ENCODE measurements around the gene SVOP.

The SVOP gene

DNA sequence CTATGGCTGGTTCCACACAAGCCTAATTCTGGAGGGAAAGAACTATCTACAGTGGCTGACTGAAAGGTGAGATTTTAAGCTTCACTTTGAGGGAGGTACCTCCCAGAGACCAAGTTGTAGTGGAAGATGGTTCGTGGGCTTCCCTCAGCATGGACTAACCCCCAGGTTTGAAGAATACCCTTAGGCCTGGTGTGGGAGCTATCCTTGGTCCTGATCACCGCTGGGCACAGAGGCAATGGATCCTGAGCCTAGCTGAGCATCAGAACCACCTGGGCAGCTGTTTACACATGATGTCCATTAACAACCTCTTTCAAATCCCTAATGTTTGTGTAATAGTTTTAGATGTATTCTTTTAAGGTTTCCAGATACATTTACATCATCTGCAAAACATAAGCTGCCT, 130.7 kb downstream of the SVOP start:
- Histone ChIP-seq H3K4me2 (ENCODE audit: low read length) (no peak overlapping the region), H3K79me2 (ENCODE audit: low read length) (no peaks in the 10 kb centered on the region), H3K4me3 (ENCODE audit: low read length) (no peak overlapping the region), H3K27me3 (ENCODE audit: low read depth, low read length) (peaks cover 45% of the 10 kb centered on the region), H3K27ac (ENCODE audit: low read length) (no peak overlapping the region), H2AFZ (ENCODE audit: low read depth, low read length) (no peak overlapping the region), H3K9me3 (ENCODE audit: insufficient read depth, low read length) (no peaks in the 10 kb centered on the region), H3K4me1 (ENCODE audit: low read length) (no peaks in the 10 kb centered on the region), H3K36me3 (replicated peaks; ENCODE audit: low read depth, low read length) (no peaks in the 10 kb centered on the region), H4K20me1 (ENCODE audit: insufficient read depth, low read length) (no peaks in the 10 kb centered on the region), H3K9ac (ENCODE audit: low read length) (no peak overlapping the region)
- no peak for TF ChIP-seq EZH2phosphoT487 (IDR thresholded peaks at IDR 0.05; ENCODE audit: low read depth)
- TF ChIP-seq, protein P1, sequence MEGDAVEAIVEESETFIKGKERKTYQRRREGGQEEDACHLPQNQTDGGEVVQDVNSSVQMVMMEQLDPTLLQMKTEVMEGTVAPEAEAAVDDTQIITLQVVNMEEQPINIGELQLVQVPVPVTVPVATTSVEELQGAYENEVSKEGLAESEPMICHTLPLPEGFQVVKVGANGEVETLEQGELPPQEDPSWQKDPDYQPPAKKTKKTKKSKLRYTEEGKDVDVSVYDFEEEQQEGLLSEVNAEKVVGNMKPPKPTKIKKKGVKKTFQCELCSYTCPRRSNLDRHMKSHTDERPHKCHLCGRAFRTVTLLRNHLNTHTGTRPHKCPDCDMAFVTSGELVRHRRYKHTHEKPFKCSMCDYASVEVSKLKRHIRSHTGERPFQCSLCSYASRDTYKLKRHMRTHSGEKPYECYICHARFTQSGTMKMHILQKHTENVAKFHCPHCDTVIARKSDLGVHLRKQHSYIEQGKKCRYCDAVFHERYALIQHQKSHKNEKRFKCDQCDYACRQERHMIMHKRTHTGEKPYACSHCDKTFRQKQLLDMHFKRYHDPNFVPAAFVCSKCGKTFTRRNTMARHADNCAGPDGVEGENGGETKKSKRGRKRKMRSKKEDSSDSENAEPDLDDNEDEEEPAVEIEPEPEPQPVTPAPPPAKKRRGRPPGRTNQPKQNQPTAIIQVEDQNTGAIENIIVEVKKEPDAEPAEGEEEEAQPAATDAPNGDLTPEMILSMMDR (IDR thresholded peaks at IDR 0.05; ENCODE audit: low read depth, low read length), result no peak

DNA sequence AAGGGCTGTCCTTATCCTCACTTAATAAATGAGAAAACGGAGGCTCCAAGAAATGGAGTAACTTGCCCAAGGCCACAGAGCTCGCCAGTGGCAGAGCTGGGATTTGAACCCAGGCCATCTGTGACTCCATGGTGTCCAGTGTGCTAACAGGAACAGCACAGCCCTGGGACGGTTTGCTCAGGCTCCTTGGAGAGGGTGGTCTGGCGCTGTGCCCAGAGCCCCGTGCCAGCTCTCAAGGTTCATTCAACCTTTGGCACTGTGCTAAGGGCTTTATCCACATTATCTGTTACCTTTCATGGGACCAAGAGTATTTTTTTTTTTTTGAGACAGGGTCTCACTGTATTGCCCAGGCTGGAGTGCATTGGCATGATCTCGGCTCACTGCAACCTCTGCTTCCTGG, 132.8 kb downstream of the SVOP start:
- Histone ChIP-seq H3K9me3 (ENCODE audit: insufficient read depth, low read length) (no peaks in the 10 kb centered on the region), H3K36me3 (replicated peaks; ENCODE audit: low read depth, low read length) (no peaks in the 10 kb centered on the region), H3K4me1 (ENCODE audit: low read length) (no peaks in the 10 kb centered on the region), H3K4me2 (ENCODE audit: low read length) (no peak overlapping the region), H3K79me2 (ENCODE audit: low read length) (no peaks in the 10 kb centered on the region), H3K27me3 (ENCODE audit: low read depth, low read length) (peaks cover 51% of the 10 kb centered on the region), H3K9ac (ENCODE audit: low read length) (no peak overlapping the region), H3K4me3 (ENCODE audit: low read length) (no peak overlapping the region), H3K27ac (ENCODE audit: low read length) (no peak overlapping the region), H2AFZ (ENCODE audit: low read depth, low read length) (no peak overlapping the region), H4K20me1 (ENCODE audit: insufficient read depth, low read length) (no peaks in the 10 kb centered on the region)
- no peak for TF ChIP-seq EZH2phosphoT487 (IDR thresholded peaks at IDR 0.05; ENCODE audit: low read depth)
- TF ChIP-seq, protein P1 (IDR thresholded peaks at IDR 0.05; ENCODE audit: low read depth, low read length), result no peak

DNA sequence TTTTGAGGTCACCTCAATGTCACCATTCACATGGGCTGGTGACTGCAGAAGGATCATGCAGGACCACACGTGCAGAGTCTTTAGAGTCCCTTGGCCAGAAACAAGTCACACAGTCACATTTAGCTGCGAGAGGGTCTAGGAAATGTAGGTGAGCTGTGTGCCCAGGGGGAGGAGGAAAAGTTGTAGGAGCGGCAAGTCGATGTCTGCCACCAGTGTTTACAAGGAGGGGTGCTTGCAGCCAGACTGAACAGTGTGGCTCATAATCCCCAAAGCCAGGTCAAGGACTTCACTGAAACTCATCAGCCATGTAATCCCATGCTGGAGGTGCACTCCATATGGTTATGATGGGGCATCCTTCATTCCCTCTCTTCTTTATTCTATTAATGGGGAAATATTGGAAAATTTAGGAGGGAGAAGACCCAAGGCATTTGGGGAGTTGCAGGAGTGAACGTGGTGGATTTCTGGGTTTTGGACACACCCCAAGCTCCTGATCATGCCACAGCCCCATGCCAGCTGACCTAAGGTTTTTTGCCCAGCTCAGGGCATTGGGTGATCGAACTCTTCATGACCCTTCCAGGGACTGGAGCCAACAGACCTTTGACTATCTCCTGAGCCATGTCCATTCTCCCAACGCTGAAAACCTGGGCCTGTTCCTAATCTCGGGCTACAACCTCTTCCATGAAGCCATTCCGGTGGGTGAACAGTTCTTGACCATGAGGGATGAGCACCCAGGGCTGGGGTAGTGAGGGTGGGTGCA, 133.8 kb downstream of the SVOP start:
- Histone ChIP-seq H3K9me3 (ENCODE audit: insufficient read depth, low read length) (no peaks in the 10 kb centered on the region), H3K36me3 (replicated peaks; ENCODE audit: low read depth, low read length) (no peaks in the 10 kb centered on the region), H3K79me2 (ENCODE audit: low read length) (no peaks in the 10 kb centered on the region), H3K4me3 (ENCODE audit: low read length) (no peak overlapping the region), H2AFZ (ENCODE audit: low read depth, low read length) (no peak overlapping the region), H3K4me1 (ENCODE audit: low read length) (no peaks in the 10 kb centered on the region), H3K27me3 (ENCODE audit: low read depth, low read length) (peaks cover 60% of the 10 kb centered on the region), H3K27ac (ENCODE audit: low read length) (no peak overlapping the region), H3K9ac (ENCODE audit: low read length) (no peak overlapping the region), H4K20me1 (ENCODE audit: insufficient read depth, low read length) (no peaks in the 10 kb centered on the region), H3K4me2 (ENCODE audit: low read length) (no peak overlapping the region)
- no peak for TF ChIP-seq EZH2phosphoT487 (IDR thresholded peaks at IDR 0.05; ENCODE audit: low read depth)
- TF ChIP-seq, protein P1 (IDR thresholded peaks at IDR 0.05; ENCODE audit: low read depth, low read length), result no peak

DNA sequence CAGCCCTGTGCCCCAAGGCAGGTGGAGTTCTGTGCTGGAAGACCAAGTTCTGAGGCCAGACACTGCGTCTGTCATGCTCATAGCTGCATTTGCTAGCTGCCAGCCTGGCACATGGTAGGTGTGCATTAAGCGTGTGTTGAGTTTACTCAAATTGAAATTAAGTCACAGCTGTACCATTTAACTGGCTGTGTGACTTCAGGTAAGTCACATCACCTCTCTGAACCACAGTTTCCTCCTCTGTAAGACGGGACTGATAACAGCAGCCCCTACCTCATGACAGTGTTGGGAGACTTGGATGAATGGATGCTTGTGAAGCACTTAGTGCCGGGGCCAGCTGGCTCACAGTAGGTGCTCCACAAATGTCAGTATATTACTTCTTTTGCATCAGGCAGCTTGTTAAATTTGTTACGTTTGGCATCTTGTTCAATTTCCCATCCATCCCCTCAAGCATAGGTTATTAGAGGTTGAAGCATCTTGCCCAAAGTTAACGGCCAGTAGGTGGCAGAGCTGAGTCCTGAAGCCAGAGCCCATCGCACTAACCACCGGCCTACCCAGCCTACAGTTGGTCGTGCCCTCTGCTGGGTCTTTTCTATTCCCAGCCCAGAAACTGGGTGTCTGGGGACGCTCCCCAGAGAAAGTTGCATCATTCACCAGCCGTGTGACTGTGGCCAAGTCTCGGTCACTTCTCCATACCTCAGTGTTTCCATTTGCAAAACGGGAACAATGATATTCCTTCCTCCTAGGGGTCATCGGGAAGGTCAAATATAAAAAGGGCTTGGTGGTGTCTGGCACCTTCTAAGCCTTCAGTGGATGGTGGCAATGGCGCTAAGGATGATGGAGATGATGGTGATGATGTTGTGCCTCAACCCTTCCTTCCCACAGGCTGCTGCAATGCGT, 136.5 kb downstream of the SVOP start:
- H3K9ac ChIP-seq (ENCODE audit: low read length), result no peak overlapping the region
- H3K27me3 ChIP-seq (ENCODE audit: low read depth, low read length), result peaks cover 72% of the 10 kb centered on the region
- TF ChIP-seq EZH2phosphoT487 (IDR thresholded peaks at IDR 0.05; ENCODE audit: low read depth), result no peak
- TF ChIP-seq, protein P1 (IDR thresholded peaks at IDR 0.05; ENCODE audit: low read depth, low read length), result peak; percentile 81
- H3K4me2 ChIP-seq (ENCODE audit: low read length), result no peak overlapping the region
- no peak overlapping the region for H3K27ac ChIP-seq (ENCODE audit: low read length)
- no peak overlapping the region for H3K4me3 ChIP-seq (ENCODE audit: low read length)
- H3K79me2 ChIP-seq (ENCODE audit: low read length), result no peaks in the 10 kb centered on the region
- H3K36me3 ChIP-seq (replicated peaks; ENCODE audit: low read depth, low read length), result no peaks in the 10 kb centered on the region
- H2AFZ ChIP-seq (ENCODE audit: low read depth, low read length), result no peak overlapping the region
- no peaks in the 10 kb centered on the region for H3K4me1 ChIP-seq (ENCODE audit: low read length)
- no peaks in the 10 kb centered on the region for H3K9me3 ChIP-seq (ENCODE audit: insufficient read depth, low read length)
- H4K20me1 ChIP-seq (ENCODE audit: insufficient read depth, low read length), result no peaks in the 10 kb centered on the region
